22Rv1 (cell line): ENCODE results near the gene WNT7A.

Experiments used
- CTCF ChIP-seq: fragments of 450-650 bp; IDR thresholded peaks from 2 replicates; pipeline ENCODE4 v1.5.1; 2017; ENCODE audit warnings: mild to moderate bottlenecking
- ZFX ChIP-seq: fragments of 450-650 bp; IDR thresholded peaks from 2 replicates; pipeline ENCODE4 v1.6.1; 2017; ENCODE audit warnings: antibody characterized with exemption, borderline replicate concordance

GRCh38 chr3:13892304-13892703 is 12.4 kb upstream of the WNT7A start:
- TF ChIP-seq CTCF (no peak), ZFX (no peak)
